HG03575 (cell line): ENCODE measurements around the gene CUL4A.

Experiments used
- ATAC-seq: cut with Tn5 transposase; IDR thresholded peaks from one replicate; pipeline ENCODE4 v1.9.1; 2021; ENCODE audit not compliant: unreplicated experiment, insufficient number of reproducible peaks, low FRiP score; ENCODE audit errors: extremely low read depth

CUL4A gene

GRCh38 chr13:113267642-113268405, 58.4 kb downstream of the CUL4A start:
- no peak for ATAC-seq

- ATAC-seq: no peak
Observed at GRCh38 chr13:113272031-113272430, 62.6 kb downstream of the CUL4A start.

- no peak for ATAC-seq
Observed at GRCh38 chr13:113272701-113273181, 63.3 kb downstream of the CUL4A start.

- no peak for ATAC-seq
Observed at GRCh38 chr13:113273321-113273720, 63.9 kb downstream of the CUL4A start.

GRCh38 chr13:113273851-113274590, 64.6 kb downstream of the CUL4A start:
- no peak for ATAC-seq

GRCh38 chr13:113274721-113275120, 65.3 kb downstream of the CUL4A start:
- ATAC-seq: no peak

- ATAC-seq: no peak
Observed at GRCh38 chr13:113275387-113275786, 66.0 kb downstream of the CUL4A start.

GRCh38 chr13:113280126-113280525, 70.7 kb downstream of the CUL4A start:
- ATAC-seq: no peak

- no peak for ATAC-seq
Observed at GRCh38 chr13:113283904-113284303, 74.5 kb downstream of the CUL4A start.

GRCh38 chr13:113288880-113289279, 79.5 kb downstream of the CUL4A start:
- ATAC-seq: no peak

- no peak for ATAC-seq
Observed at GRCh38 chr13:113291129-113291528, 81.7 kb downstream of the CUL4A start.

GRCh38 chr13:113292021-113292862, 82.8 kb downstream of the CUL4A start:
- no peak for ATAC-seq

- ATAC-seq: no peak
Observed at GRCh38 chr13:113293686-113294085, 84.3 kb downstream of the CUL4A start.

GRCh38 chr13:113295776-113296175, 86.4 kb downstream of the CUL4A start:
- ATAC-seq: no peak

- no peak for ATAC-seq
Observed at GRCh38 chr13:113296823-113297369, 87.5 kb downstream of the CUL4A start, which contains the start of gene LAMP1. TSS of gene LAMP1 (plus strand) at chr13:113297239. CDS start at chr13:113297435, 196 bp downstream.

GRCh38 chr13:113297370-113298042, 88.1 kb downstream of the CUL4A start:
- no peak for ATAC-seq

- ATAC-seq: no peak
Observed at GRCh38 chr13:113298043-113298945, 88.9 kb downstream of the CUL4A start.

GRCh38 chr13:113299951-113300350, 90.5 kb downstream of the CUL4A start:
- no peak for ATAC-seq
